WI38 (cell line): ENCODE data around the gene PELI1.

Experiments
- H3K4me3 ChIP-seq: 2 replicates; pipeline ENCODE4 v1.5.1; 2011; ENCODE audit warnings: low read depth, mild to moderate bottlenecking, control low read depth, low read length
- TF ChIP-seq, protein P1 (sequence below): IDR thresholded peaks from 2 replicates; pipeline ENCODE4 v1.5.1; 2012; ENCODE audit warnings: low read depth, mild to moderate bottlenecking, control low read depth, low read length

PELI1 gene

DNA sequence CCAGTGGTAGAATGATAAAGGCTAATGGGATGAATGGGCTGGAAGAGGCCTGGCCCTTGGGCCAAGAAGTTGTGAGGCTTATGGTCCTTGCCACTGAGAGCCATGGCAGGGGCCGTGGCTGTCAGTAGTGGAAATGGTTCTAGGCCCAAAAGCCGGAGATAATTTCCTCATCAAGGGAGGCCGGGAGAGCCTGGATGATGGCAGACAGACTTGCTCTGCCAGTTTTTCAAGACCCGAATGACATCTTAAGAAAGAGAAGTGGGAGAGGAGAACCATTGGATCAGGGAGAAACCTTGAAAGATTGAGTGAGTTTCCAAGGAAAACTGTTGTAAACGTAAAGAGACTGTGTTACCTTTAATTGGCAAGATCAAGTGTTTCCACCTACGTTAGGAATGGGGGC, 78.7 kb downstream of the PELI1 start:
- TF ChIP-seq, protein P1, sequence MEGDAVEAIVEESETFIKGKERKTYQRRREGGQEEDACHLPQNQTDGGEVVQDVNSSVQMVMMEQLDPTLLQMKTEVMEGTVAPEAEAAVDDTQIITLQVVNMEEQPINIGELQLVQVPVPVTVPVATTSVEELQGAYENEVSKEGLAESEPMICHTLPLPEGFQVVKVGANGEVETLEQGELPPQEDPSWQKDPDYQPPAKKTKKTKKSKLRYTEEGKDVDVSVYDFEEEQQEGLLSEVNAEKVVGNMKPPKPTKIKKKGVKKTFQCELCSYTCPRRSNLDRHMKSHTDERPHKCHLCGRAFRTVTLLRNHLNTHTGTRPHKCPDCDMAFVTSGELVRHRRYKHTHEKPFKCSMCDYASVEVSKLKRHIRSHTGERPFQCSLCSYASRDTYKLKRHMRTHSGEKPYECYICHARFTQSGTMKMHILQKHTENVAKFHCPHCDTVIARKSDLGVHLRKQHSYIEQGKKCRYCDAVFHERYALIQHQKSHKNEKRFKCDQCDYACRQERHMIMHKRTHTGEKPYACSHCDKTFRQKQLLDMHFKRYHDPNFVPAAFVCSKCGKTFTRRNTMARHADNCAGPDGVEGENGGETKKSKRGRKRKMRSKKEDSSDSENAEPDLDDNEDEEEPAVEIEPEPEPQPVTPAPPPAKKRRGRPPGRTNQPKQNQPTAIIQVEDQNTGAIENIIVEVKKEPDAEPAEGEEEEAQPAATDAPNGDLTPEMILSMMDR, result no peak
- H3K4me3 ChIP-seq, result no peak overlapping the region

DNA sequence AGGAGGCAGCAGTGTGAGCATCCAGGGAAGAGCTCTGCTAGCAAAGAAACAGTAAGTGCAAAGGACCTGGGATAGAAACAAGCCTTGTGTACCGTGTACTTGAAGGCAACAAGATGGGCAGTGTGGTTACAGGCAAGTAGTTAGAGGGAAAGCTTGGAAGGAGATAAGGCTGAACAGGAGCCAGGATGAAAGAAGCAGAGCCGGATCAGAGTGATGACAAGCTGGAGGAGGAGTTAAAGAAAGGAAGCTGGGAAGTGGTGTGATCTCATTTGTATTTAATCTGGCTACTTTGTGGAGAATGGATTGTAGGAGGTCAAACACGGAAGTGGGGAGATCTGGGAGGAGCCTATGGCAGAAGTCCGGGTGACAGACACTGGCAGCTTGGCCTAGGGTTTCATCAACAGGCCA, 80.3 kb downstream of the PELI1 start:
- no peak overlapping the region for H3K4me3 ChIP-seq
- TF ChIP-seq, protein P1, result no peak

DNA sequence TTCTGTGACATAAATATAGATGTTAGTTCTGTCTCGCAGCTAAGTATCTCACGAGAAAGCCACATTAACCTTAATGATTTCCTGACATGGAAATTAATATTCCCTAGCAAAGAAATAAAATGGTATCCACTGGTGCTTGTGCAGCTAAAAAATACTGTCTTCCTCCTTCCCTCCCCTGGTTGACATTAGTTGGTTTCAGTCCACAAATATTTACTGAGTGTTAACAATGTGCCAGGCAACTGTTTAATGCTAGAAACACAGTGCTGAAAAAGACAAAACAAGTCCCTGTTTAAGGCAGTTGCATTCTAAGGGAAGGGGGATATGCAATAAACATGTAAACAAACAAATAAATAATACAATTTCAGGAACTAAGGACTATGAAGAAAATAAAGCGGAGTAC, 80.8 kb downstream of the PELI1 start:
- TF ChIP-seq, protein P1, result no peak
- no peak overlapping the region for H3K4me3 ChIP-seq

DNA sequence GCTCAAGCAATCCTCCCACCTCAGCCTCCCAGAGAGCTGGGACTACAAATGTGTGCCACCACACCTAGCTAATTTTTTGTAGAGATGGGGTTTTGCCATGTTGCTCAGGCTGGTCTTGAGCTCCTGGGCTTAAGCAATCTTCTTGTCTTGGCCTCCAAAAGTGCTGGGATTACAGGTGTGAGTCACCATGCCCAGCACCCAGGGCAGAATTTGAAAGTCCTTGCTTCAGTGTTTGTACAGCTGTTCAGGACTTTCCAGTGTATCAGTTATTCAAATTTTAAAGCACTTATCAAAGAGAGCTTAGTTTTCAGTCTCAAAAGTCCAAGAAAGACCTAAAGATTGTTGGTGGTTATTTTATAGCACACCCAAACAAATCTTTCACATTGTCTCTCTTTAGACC, 81.4 kb downstream of the PELI1 start:
- no peak overlapping the region for H3K4me3 ChIP-seq
- TF ChIP-seq, protein P1, result no peak

DNA sequence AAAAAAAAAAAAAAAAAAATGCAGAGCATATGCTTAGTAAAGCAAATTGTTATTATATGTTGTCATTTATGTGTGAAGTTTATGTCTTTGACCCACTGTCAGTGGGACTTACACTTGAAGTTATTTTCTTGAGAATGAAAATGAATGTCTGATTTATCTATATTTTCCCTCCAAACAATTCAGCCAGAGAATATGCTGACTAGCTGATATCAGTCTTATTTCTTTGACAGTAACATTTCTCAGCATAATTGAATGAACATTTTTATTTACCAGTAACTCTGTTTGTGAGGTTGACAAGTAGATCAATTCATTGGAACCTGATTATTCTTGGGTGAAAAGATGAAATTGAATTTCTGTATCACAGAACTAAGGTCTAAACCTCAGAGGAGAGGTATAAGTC, 85.0 kb downstream of the PELI1 start:
- no peak overlapping the region for H3K4me3 ChIP-seq
- TF ChIP-seq, protein P1, result no peak

DNA sequence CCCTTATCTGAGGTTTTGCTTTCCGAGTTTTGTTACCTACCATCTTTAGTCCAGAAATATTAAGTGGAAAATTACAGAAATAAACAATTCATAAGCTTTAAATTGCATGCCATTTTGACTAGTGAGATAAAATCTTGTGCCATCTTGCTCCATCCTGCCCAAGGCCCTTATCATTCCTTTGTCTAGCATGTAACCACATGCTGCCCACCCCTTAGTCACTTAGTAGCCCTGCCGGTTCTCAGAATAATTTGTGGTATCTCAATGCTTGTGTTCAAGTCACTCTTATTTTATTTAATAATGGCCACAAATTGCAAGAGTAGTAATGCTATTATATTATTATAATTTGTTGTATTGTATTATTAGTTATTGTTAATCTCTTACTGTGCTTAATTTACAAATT, 88.2 kb downstream of the PELI1 start:
- TF ChIP-seq, protein P1, result no peak
- H3K4me3 ChIP-seq, result no peak overlapping the region

DNA sequence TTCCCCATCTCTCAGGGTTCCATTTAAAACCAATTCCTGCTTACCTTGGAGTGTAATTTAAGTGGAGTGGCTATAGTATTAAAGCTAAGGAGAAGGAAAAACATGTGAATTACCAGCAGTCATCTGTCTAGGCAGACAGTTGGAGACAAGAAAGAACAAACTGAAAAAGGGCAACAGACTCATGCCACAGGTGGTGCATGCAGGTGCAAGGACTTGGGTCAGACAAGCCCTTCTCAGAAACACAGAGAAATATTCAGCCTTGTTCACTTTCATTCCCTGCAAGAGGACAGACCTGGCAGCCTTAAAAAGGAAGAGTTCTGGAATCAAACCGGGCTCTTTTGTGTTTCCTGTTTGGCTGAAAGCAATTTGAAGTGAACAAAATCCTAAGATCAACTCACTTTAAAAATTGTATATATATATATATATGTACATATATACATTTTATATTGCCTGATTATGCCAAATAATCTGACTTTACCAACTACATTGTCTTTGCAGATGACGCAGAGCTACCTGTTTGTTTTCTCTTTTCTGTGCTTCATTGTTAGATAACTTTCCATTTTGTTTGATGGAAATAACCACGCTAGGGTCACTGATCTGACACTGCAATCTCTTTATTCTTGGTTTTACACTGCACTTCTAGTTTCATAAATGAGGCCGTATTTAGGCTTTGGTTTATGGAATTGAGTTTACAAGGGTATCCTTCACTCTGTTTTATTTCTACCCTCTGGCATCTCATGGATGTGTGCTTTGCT, 89.9 kb downstream of the PELI1 start:
- H3K4me3 ChIP-seq, result no peak overlapping the region
- TF ChIP-seq, protein P1, result no peak
